Activated naive CD4-positive, alpha-beta T cell treated with anti-CD3 and anti-CD28 coated beads, Interleukin-2, amount 10 ng/mL, durations not matched to agents 5 hours and 36 hours (primary cell): Measurements from ENCODE around the gene ASB9. TPM values are rescaled to one million over a fixed set of nuclear protein-coding genes. Genes with fewer than 3 reads are reported as not detected.

Experiments used
- total RNA-seq, 2 experiments: library from RNA; stranded (reverse); gene quantifications; one replicate each; pipeline ENCODE4 v1.2.3, GENCODE V29; 2021

Gene ASB9
- under 1 TPM; 0.58 TPM for total RNA-seq

GRCh38 chrX:15269618-15270521 is at the start of gene ASB9:
ASB9 (minus strand) TSS chrX:15270083; CDS start chrX:15269874, 209 bp downstream.

DNA sequence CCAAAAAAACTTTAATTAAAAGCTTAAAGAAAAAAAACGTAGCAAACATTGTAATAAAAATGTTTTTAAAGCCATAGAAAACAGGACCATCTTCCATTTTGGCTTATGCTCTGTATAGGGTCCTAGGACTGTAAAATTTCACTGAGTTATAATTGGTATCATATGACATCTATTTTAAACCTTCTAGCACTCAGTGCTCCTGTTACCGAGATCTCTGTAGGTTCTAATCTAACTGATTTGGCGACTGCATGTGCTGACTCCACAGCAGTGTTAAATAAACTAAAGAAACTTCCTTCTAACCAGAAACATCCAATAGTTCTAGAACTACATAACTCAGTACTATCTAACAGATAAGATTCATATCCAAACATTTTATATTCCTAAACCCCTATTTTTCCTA is 45.6 kb upstream of the ASB9 start, which contains the start of gene ASB11:
Gene ASB11 (minus strand): TSS at position 132 of the 400 bp plus-strand sequence. CDS start 35 bp downstream, at position 97.

Other genes with a start within 250 kb of the ASB9 start
- not detected for gene ASB11, start 45.6 kb upstream of the ASB9 start, total RNA-seq
- 10 to 100 TPM; 23.5 to 24.0 TPM for gene PIGA, start 65.4 kb upstream of the ASB9 start, total RNA-seq
- gene VEGFD, start 114.3 kb upstream of the ASB9 start, total RNA-seq = not detected
- 1 to 10 TPM; 2.4 to 3.0 TPM for gene PIR, start 223.2 kb upstream of the ASB9 start, total RNA-seq
- gene BMX, start 230.7 kb upstream of the ASB9 start, total RNA-seq = not detected